Gastroesophageal sphincter (tissue), 3 donors: ENCODE measurements around the gene IL1B.
"Not testable (repeated sequence)": the region's sequence is repeated elsewhere in the genome, so short reads cannot be mapped to it uniquely, and the experiment has no call there.

ENCODE experiments used
- CTCF ChIP-seq, 4 experiments: fragments of 200-600 bp in 2 of 4; fragments of 450-650 bp in 2 of 4; sonication (generic) in 1 of 4; IDR thresholded peaks; one replicate each; pipeline ENCODE4 v1.5.1; 2017 to 2019; ENCODE audit warnings: antibody characterized with exemption in 4 of 4, mild to moderate bottlenecking in 2 of 4, moderate library complexity in 2 of 4
- EP300 ChIP-seq: sonication (generic); formaldehyde crosslinking; IDR thresholded peaks from one replicate; pipeline ENCODE4 v1.6.1; 2017; ENCODE audit warnings: antibody characterized with exemption, mild to moderate bottlenecking
- POLR2A ChIP-seq, 2 donors: fragments of 450-650 bp; IDR thresholded peaks; one replicate each; pipeline ENCODE4 v1.6.1; 2017; ENCODE audit warnings: antibody characterized with exemption in 2 of 2, mild to moderate bottlenecking in 2 of 2, moderate library complexity in 1 of 2
- POLR2AphosphoS5 ChIP-seq: sonication (generic); formaldehyde crosslinking; IDR thresholded peaks from one replicate; pipeline ENCODE4 v1.6.1; 2017; ENCODE audit warnings: antibody characterized with exemption

GRCh38 chr2:112833639-112833931 is 3.0 kb downstream of the IL1B start:
- TF ChIP-seq CTCF (IDR thresholded peaks at IDR 0.05); POLR2A (IDR thresholded peaks at IDR 0.05); POLR2AphosphoS5; EP300: not testable (repeated sequence)
